ENCODE data around the gene CDK5R2.

DNA sequence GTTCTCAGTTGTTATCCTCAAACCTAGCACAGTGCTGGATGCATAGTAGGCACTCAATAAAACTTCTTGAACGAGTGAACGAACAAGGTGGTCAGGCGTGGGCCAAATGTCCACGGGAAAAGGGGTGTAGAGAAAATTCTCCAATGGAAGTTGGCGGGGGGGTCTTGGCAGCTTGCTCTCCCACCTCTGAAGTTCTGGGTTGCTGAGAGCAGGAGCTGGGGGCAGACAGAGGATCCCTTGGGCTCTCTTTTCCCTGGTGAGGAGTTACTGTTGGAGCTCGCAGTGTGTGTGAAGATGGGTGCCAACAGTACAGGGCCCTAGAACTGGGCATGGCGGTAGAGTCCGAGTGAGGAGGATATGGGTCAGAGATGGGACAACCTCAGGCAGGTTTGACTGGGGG is 36.1 kb downstream of the CDK5R2 start:
- TF ChIP-seq HDAC2 (IDR thresholded peaks at IDR 0.05): no peak
- TF ChIP-seq, protein P1, sequence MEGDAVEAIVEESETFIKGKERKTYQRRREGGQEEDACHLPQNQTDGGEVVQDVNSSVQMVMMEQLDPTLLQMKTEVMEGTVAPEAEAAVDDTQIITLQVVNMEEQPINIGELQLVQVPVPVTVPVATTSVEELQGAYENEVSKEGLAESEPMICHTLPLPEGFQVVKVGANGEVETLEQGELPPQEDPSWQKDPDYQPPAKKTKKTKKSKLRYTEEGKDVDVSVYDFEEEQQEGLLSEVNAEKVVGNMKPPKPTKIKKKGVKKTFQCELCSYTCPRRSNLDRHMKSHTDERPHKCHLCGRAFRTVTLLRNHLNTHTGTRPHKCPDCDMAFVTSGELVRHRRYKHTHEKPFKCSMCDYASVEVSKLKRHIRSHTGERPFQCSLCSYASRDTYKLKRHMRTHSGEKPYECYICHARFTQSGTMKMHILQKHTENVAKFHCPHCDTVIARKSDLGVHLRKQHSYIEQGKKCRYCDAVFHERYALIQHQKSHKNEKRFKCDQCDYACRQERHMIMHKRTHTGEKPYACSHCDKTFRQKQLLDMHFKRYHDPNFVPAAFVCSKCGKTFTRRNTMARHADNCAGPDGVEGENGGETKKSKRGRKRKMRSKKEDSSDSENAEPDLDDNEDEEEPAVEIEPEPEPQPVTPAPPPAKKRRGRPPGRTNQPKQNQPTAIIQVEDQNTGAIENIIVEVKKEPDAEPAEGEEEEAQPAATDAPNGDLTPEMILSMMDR (IDR thresholded peaks at IDR 0.05): no peak
- TF ChIP-seq POLR2A (IDR thresholded peaks at IDR 0.05; ENCODE audit: low read length): no peak
- TF ChIP-seq MAFK (IDR thresholded peaks at IDR 0.05; ENCODE audit: partially characterized antibody): no peak
- no peak for TF ChIP-seq SMC3 (IDR thresholded peaks at IDR 0.05)
- TF ChIP-seq, protein P2, sequence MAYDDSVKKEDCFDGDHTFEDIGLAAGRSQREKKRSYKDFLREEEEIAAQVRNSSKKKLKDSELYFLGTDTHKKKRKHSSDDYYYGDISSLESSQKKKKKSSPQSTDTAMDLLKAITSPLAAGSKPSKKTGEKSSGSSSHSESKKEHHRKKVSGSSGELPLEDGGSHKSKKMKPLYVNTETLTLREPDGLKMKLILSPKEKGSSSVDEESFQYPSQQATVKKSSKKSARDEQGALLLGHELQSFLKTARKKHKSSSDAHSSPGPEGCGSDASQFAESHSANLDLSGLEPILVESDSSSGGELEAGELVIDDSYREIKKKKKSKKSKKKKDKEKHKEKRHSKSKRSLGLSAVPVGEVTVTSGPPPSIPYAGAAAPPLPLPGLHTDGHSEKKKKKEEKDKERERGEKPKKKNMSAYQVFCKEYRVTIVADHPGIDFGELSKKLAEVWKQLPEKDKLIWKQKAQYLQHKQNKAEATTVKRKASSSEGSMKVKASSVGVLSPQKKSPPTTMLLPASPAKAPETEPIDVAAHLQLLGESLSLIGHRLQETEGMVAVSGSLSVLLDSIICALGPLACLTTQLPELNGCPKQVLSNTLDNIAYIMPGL (CRISPR knock-in tag; IDR thresholded peaks at IDR 0.05; ENCODE audit: borderline replicate concordance): no peak
- no peak for TF ChIP-seq RARB (CRISPR knock-in tag; IDR thresholded peaks at IDR 0.05)
- no peak for TF ChIP-seq FOSL2 (IDR thresholded peaks at IDR 0.05)
- no peak for TF ChIP-seq FOSL2 (CRISPR knock-in tag; IDR thresholded peaks at IDR 0.05)
- TF ChIP-seq, protein P3, sequence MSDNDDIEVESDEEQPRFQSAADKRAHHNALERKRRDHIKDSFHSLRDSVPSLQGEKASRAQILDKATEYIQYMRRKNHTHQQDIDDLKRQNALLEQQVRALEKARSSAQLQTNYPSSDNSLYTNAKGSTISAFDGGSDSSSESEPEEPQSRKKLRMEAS (IDR thresholded peaks at IDR 0.05): no peak
- TF ChIP-seq, protein P4, sequence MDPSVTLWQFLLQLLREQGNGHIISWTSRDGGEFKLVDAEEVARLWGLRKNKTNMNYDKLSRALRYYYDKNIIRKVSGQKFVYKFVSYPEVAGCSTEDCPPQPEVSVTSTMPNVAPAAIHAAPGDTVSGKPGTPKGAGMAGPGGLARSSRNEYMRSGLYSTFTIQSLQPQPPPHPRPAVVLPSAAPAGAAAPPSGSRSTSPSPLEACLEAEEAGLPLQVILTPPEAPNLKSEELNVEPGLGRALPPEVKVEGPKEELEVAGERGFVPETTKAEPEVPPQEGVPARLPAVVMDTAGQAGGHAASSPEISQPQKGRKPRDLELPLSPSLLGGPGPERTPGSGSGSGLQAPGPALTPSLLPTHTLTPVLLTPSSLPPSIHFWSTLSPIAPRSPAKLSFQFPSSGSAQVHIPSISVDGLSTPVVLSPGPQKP (IDR thresholded peaks at IDR 0.05; ENCODE audit: low read depth, low read length): no peak
- no peak for TF ChIP-seq CBX8 (IDR thresholded peaks at IDR 0.05)
- TF ChIP-seq EP300 (IDR thresholded peaks at IDR 0.05): no peak
- TF ChIP-seq RCOR1 (IDR thresholded peaks at IDR 0.05; ENCODE audit: low read depth, low read length): no peak
- no peak for TF ChIP-seq CBX2 (IDR thresholded peaks at IDR 0.05; ENCODE audit: borderline replicate concordance, low read depth)

Data from A549 (cell line).